ENCODE measurements around the gene IL4.

- TF ChIP-seq, protein P1, sequence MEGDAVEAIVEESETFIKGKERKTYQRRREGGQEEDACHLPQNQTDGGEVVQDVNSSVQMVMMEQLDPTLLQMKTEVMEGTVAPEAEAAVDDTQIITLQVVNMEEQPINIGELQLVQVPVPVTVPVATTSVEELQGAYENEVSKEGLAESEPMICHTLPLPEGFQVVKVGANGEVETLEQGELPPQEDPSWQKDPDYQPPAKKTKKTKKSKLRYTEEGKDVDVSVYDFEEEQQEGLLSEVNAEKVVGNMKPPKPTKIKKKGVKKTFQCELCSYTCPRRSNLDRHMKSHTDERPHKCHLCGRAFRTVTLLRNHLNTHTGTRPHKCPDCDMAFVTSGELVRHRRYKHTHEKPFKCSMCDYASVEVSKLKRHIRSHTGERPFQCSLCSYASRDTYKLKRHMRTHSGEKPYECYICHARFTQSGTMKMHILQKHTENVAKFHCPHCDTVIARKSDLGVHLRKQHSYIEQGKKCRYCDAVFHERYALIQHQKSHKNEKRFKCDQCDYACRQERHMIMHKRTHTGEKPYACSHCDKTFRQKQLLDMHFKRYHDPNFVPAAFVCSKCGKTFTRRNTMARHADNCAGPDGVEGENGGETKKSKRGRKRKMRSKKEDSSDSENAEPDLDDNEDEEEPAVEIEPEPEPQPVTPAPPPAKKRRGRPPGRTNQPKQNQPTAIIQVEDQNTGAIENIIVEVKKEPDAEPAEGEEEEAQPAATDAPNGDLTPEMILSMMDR (IDR thresholded peaks at IDR 0.05 in 8 of 11, conservative IDR thresholded peaks at IDR 0.05 in 3 of 11) = no peak
- TF ChIP-seq POLR2A (IDR thresholded peaks at IDR 0.05) = no peak
- no peak for TF ChIP-seq POLR2AphosphoS5 (IDR thresholded peaks at IDR 0.05)
These were observed 2.3 kb downstream of the IL4 start for GRCh38 chr5:132675936-132676689.

All from spleen (tissue), 7 donors.